Suppressor macrophage treated with lipopolysaccharide for 1 hour (primary cell): Measurements from ENCODE around the gene GLP1R.
"Not testable (repeated sequence)": the region's sequence is repeated elsewhere in the genome, so short reads cannot be mapped to it uniquely, and the experiment has no call there.

Source experiments
- DNase-seq, 3 donors: peaks; one replicate each; pipeline ENCODE4 v3.0.0-alpha.2; 2020 to 2022

Gene GLP1R

GRCh38 chr6:39136207-39136606 is 87.6 kb downstream of the GLP1R start:
- not testable (repeated sequence) for DNase-seq

GRCh38 chr6:39137245-39137644 is 88.7 kb downstream of the GLP1R start:
- DNase-seq = peak; percentile 25 to 68 (median 54)
